WI38 (cell line): Measurements from ENCODE around the gene TUBA1A.
"Not testable (repeated sequence)": the region's sequence is repeated elsewhere in the genome, so short reads cannot be mapped to it uniquely, and the experiment has no call there.

Source experiments
- H3K4me3 ChIP-seq: 2 replicates; pipeline ENCODE4 v1.5.1; 2011; ENCODE audit warnings: low read depth, mild to moderate bottlenecking, control low read depth, low read length
- TF ChIP-seq, protein P1 (sequence below): IDR thresholded peaks from 2 replicates; pipeline ENCODE4 v1.5.1; 2012; ENCODE audit warnings: low read depth, mild to moderate bottlenecking, control low read depth, low read length

TUBA1A gene

DNA sequence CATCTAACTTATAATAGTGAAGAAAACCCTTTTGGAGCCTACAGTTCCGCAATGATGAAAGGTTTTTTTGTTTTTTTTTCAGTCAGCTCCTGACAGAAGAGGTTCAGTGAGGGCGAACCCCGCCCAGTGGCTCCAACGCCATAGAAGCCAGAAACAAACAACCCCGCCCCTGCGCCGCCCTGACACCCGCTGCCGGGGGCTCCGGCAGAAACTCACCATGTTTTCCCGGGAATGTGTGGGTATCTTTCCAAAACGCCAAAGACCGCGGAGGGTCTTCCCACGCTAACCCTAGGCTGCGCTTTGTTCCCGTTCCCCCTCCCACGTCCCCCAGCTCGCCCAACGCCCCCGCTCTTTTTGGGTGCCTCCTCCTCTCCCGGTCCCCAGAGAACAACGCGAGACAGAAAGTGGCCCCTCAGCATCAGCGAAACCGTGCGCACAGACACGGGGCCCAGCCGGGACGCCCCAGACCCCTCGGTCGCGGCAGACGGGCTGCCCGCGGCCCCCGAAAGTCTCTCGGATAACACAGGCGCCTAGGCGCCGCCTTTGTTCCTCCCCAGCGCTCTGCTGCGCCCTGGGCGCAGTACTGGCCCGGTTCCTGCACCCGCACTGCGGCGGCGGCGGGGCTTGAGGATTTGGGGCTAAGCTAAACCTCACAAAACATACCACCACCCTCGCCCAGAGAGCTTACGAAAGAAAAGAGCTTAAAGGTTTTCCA lies 522 bp downstream of the TUBA1A start:
- peak overlapping the region; percentile 100 for H3K4me3 ChIP-seq
- TF ChIP-seq, protein P1, sequence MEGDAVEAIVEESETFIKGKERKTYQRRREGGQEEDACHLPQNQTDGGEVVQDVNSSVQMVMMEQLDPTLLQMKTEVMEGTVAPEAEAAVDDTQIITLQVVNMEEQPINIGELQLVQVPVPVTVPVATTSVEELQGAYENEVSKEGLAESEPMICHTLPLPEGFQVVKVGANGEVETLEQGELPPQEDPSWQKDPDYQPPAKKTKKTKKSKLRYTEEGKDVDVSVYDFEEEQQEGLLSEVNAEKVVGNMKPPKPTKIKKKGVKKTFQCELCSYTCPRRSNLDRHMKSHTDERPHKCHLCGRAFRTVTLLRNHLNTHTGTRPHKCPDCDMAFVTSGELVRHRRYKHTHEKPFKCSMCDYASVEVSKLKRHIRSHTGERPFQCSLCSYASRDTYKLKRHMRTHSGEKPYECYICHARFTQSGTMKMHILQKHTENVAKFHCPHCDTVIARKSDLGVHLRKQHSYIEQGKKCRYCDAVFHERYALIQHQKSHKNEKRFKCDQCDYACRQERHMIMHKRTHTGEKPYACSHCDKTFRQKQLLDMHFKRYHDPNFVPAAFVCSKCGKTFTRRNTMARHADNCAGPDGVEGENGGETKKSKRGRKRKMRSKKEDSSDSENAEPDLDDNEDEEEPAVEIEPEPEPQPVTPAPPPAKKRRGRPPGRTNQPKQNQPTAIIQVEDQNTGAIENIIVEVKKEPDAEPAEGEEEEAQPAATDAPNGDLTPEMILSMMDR: no peak

DNA sequence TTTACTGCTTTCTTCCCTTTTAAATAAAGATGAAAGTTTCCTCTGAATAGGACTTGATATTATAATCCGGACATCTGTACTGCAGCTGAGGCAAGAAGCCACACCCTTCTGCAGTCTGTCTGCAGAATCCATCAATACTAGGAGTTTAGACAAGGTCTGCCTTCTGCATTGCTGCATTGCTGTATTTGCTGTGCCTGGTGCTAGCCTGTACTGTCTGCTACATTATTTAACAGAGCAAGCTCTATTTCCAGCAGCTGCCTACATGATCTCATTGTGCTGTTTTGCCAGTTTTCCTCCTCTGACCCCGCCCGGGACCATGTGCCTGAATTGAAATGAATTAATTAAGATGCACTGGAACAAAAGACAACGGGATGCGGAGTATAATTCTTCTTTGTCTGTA lies 1.7 kb downstream of the TUBA1A start:
- H3K4me3 ChIP-seq: peak overlapping the region; percentile 100
- TF ChIP-seq, protein P1: no peak

DNA sequence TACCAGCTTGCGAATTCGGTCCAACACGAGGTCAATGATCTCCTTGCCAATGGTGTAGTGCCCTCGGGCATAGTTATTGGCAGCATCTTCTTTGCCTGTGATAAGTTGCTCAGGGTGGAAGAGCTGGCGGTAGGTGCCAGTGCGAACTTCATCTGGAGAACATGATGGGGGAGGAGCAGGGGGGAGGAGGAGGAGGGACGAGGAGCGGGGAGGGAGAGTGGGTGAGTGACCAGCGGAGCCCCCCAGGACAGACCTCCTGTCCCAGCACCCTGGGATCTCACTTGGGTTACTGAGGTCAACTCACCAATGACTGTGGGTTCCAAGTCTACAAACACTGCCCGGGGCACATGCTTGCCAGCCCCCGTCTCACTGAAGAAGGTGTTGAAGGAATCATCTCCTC lies 2.6 kb downstream of the TUBA1A start:
- peak overlapping the region; percentile 100 for H3K4me3 ChIP-seq

DNA sequence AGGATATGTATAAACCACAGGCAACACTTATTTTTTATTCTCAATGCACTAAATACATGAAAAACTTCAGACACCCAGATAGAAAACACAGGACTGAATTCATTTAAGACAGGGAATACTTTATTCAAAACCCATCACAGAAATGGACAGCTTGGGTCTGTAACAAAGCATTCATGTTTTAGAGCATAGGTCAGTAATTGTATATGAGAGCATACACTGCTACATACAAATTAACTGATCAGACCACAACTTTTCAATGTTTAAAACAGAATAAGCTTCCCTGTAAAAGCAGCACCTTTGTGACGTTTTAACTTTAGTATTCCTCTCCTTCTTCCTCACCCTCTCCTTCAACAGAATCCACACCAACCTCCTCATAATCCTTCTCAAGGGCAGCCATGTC lies 4.2 kb downstream of the TUBA1A start:
- H3K4me3 ChIP-seq: not testable (repeated sequence)

DNA sequence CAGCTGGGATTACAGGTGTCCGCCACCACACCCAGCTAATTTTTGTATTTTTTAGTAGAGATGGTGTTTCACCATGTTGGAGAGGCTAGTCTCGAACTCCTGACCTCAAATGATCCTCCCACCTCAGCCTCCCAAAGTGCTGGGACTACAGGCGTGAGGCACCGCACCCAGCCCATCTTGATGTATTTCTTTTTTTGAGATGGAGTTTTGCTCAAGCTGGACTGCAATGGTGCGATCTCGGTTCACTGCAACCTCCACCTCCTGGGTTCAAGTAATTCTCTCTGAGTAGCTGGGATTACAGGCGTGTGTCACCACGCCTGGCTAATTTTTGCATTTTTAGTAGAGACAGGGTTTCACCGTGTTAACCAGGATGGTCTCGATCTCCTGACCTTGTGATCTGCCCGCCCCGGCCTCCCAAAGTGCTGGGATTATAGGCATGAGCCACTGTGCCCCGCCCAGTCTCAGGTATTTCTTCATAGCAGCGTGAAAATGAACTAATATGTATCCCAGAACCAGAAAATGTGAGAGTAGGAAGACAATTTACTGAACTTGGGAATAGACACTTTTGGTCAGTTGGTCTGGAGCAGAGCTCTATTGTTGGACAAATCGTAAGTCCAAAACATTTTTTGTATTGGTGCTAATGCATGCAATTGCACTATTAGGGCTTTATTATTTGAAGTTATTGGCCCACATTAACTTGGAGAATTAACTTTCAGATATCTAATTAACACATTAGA lies 5.5 kb downstream of the TUBA1A start:
- H3K4me3 ChIP-seq: not testable (repeated sequence)

DNA sequence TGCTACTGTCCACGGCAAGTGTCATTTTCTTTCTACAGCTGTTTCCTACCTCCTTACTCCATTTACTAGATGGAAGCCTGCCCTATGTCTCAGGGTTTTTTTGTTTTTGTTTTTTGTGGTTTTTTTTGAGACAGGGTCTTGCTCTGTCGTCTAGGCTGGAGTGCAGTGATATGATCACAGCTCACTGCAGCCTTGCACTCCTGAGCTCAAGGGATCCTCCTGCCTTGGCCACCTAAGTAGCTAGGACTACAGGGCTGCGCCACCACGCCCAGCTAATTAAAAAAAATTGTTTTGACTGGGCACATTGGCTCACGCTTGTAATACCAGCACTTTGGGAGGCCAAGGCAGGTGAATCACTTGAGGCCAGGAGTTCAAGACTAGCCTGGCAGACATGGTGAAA lies 14.7 kb downstream of the TUBA1A start:
- TF ChIP-seq, protein P1: no peak
- H3K4me3 ChIP-seq: no peak overlapping the region

DNA sequence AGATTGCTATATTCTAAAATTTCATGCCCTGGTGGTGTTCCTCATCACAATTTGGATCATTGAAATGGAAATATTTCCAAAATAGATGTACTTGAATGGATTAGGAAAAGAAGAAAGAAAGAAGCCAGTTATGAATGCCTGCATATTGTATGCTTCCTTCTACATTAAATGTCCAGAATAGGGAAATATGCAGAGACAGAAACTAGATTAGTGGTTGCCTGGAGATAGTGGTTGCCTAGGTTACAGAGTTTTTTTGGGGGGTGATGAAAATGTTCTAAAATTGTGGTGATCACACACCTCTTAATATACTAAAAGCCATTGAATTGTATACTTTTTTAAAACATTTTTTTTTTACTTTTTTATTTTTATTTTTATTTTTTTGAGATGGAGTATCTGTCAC lies 18.0 kb downstream of the TUBA1A start:
- no peak overlapping the region for H3K4me3 ChIP-seq
- TF ChIP-seq, protein P1: no peak

DNA sequence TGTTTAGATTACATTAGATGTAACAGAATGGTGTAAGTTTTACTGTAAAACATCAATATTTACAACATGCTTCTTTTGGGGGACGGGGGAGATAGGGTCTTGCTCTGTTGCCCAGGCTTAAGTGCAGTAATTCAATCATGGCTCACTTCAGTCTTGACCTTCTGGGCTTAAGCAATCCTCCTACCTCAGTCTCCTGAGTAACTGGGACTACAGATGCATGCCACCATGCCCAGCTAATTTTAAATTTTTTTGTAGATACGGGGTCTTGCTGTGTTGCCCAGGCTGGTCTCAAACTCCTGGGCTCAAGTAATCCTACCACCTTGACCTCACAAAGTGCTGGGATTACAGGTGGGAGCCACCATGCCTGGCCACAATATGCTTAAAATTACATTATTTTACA lies 23.8 kb downstream of the TUBA1A start:
- TF ChIP-seq, protein P1: no peak
- no peak overlapping the region for H3K4me3 ChIP-seq

DNA sequence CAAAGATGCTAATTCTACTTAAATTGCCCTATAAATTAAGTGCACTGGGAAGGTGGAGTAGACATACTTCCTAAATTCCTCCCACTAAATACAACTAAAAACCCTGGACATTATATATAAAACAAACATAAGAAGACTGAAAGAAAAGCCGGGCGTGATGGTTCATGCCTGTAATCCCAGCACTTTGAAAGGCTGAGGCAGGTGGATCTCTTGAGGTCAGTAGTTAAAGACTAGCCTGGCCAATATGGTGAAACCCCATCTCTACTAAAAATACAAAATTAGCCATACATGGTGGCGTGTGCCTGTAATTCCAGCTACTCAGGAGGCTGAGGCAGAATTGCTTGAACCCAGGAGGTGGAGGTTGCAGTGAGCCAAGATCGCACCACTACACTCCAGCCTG lies 27.0 kb downstream of the TUBA1A start:
- not testable (repeated sequence) for H3K4me3 ChIP-seq
